ENCODE results near the gene ELOA. TPM values are rescaled to one million over a fixed set of nuclear protein-coding genes. Genes with fewer than 3 reads are reported as not detected.

ELOA gene
- total and polyA plus RNA-seq, 2 of the 13 experiments (the other 11 are each of a cell fraction or from before 2014, with no cell fraction given) = 14.2 to 28.5 TPM

GRCh38 chr1:23790696-23791515 lies 47.6 kb downstream of the ELOA start, which contains the start of gene LYPLA2 (continued):
- TF ChIP-seq ZNF318 (CRISPR knock-in tag; IDR thresholded peaks at IDR 0.05) = no peak
- no peak for TF ChIP-seq ZNF775 (CRISPR knock-in tag; IDR thresholded peaks at IDR 0.05; ENCODE audit: borderline replicate concordance)
- no peak for TF ChIP-seq SMARCE1 (IDR thresholded peaks at IDR 0.05; ENCODE audit: borderline replicate concordance)
- 0 out of 2 replicates have a peak, but pooled peaks have one; percentile 64 for TF ChIP-seq ZNF468 (CRISPR knock-in tag; IDR thresholded peaks at IDR 0.05)
- peak; percentile 36; the same call in 1 of the 2 replicates for TF ChIP-seq ZGPAT (CRISPR knock-in tag; IDR thresholded peaks at IDR 0.05)
- 0 out of 2 replicates have a peak, but pooled peaks have one; percentile 26 for TF ChIP-seq KIAA2018 (CRISPR knock-in tag; IDR thresholded peaks at IDR 0.05; ENCODE audit: borderline replicate concordance)
- peak; percentile 51; the same call in 1 of the 2 replicates for TF ChIP-seq ZFX (CRISPR knock-in tag; IDR thresholded peaks at IDR 0.05; ENCODE audit: low read depth)
- TF ChIP-seq ZFP36 (IDR thresholded peaks at IDR 0.05; ENCODE audit: borderline replicate concordance, low read depth, low read length, partially characterized antibody) = no peak
